ENCODE measurements around the gene PRB2. TPM values are rescaled to one million over a fixed set of nuclear protein-coding genes. Genes with fewer than 3 reads are reported as not detected.
"Not testable (repeated sequence)": the region's sequence is repeated elsewhere in the genome, so short reads cannot be mapped to it uniquely, and the experiment has no call there.

Gene PRB2
- polyA plus RNA-seq, 2 of the 4 experiments (the other 2 are of a cell fraction) = not detected

DNA sequence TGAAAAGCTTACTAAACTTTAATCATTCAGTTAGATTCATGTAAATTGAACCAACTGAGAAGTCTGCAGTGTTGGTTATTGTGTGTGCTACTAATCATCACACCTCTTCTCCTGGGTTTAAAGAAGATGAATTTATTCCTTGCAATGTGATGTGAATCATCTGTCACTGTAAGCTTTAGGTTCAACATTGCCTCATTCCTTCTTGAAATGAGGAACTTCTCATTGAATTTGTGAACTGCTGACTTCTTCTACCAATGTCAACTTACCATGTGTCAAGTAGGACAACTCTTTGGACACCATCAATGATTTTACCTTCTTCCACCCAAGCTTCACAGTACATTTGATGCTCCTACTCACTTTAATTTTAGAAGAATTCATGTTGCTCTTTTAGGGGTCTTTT is 17.4 kb upstream of the PRB2 start:
- DNase-seq (ENCODE audit: low read depth in 1 of 2, low spot score in 1 of 2) (no peak), FAIRE-seq (no peak), ATAC-seq (no peak)
- H3K27ac ChIP-seq = no peak overlapping the region
- TF ChIP-seq FOXS1 (CRISPR knock-in tag; IDR thresholded peaks at IDR 0.05) = no peak
- no peak for TF ChIP-seq HOXB13 (CRISPR knock-in tag; IDR thresholded peaks at IDR 0.05; ENCODE audit: low read depth)
- no peak overlapping the region for H3K4me3 ChIP-seq
- CTCF ChIA-PET = no interaction called here
- POLR2A ChIA-PET = no interaction called here
- H3K9me3 ChIP-seq = no peaks in the 10 kb centered on the region; the same call in 2 of the 3 replicates
- H3K4me2 ChIP-seq = no peak overlapping the region
- H3K4me1 ChIP-seq = no peaks in the 10 kb centered on the region

DNA sequence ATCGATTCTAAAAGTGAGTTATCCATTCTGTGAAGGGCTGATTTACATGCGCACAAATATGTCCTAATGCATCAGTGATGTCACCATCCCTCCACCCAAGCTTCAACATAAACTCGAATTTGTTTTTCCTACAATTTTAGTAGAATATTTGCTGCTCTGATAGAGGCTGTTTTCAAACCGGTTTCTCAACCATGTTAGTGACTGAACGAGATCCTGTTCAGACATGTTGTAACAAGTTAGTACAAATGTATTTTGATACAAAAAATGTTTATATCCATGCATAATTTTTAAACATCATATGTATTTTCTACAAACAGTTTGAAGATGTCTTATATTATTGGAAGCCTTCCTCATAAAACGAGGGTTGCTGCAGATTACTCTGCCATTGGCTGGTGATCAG is 12.7 kb upstream of the PRB2 start:
- CTCF ChIA-PET = no interaction called here
- no peak for ATAC-seq

DNA sequence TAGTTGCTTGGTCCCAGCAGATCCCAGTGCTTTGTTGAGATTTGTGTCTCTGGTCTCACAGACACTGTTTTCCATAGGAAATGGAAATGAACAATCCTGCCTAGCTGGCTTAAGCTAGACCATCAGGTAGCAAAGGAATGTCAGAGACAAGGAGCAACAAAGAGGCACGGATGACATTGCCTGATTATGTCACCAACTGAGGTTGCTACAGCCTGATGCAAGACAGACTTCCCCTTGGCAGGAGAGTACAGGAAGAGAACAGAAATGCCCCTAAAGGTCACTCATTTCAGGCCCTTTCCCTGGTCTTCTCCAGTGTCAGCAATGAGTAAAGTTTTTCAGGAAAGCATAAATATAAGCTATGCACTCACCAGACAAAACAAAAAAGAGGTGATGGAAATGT is 2.0 kb upstream of the PRB2 start:
- FAIRE-seq = no peak
- no peak for DNase-seq (ENCODE audit: low read depth in 1 of 2, low spot score in 1 of 2)
- H3K9me3 ChIP-seq = no peaks in the 10 kb centered on the region
- ATAC-seq = no peak
- 0% methylated on average over 1 of the region's 1 CpG for WGBS (ENCODE audit: missing lambda C conversion rate)
- POLR2A ChIA-PET = no interaction called here
- no peak overlapping the region for H3K27ac ChIP-seq
- CTCF ChIA-PET = no interaction called here
- H3K4me2 ChIP-seq = no peak overlapping the region
- no peak overlapping the region for H3K4me3 ChIP-seq
- no peaks in the 10 kb centered on the region for H3K4me1 ChIP-seq
- TF ChIP-seq SMC3 (IDR thresholded peaks at IDR 0.05) = no peak
- TF ChIP-seq, protein P1, sequence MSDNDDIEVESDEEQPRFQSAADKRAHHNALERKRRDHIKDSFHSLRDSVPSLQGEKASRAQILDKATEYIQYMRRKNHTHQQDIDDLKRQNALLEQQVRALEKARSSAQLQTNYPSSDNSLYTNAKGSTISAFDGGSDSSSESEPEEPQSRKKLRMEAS (IDR thresholded peaks at IDR 0.05) = no peak
- TF ChIP-seq, protein P2, sequence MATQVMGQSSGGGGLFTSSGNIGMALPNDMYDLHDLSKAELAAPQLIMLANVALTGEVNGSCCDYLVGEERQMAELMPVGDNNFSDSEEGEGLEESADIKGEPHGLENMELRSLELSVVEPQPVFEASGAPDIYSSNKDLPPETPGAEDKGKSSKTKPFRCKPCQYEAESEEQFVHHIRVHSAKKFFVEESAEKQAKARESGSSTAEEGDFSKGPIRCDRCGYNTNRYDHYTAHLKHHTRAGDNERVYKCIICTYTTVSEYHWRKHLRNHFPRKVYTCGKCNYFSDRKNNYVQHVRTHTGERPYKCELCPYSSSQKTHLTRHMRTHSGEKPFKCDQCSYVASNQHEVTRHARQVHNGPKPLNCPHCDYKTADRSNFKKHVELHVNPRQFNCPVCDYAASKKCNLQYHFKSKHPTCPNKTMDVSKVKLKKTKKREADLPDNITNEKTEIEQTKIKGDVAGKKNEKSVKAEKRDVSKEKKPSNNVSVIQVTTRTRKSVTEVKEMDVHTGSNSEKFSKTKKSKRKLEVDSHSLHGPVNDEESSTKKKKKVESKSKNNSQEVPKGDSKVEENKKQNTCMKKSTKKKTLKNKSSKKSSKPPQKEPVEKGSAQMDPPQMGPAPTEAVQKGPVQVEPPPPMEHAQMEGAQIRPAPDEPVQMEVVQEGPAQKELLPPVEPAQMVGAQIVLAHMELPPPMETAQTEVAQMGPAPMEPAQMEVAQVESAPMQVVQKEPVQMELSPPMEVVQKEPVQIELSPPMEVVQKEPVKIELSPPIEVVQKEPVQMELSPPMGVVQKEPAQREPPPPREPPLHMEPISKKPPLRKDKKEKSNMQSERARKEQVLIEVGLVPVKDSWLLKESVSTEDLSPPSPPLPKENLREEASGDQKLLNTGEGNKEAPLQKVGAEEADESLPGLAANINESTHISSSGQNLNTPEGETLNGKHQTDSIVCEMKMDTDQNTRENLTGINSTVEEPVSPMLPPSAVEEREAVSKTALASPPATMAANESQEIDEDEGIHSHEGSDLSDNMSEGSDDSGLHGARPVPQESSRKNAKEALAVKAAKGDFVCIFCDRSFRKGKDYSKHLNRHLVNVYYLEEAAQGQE (IDR thresholded peaks at IDR 0.05) = no peak
- no peak for TF ChIP-seq FOSL2 (IDR thresholded peaks at IDR 0.05)
- TF ChIP-seq FOSL2 (CRISPR knock-in tag; IDR thresholded peaks at IDR 0.05) = no peak
- no peak for TF ChIP-seq CBX8 (IDR thresholded peaks at IDR 0.05)
- TF ChIP-seq, protein P3, sequence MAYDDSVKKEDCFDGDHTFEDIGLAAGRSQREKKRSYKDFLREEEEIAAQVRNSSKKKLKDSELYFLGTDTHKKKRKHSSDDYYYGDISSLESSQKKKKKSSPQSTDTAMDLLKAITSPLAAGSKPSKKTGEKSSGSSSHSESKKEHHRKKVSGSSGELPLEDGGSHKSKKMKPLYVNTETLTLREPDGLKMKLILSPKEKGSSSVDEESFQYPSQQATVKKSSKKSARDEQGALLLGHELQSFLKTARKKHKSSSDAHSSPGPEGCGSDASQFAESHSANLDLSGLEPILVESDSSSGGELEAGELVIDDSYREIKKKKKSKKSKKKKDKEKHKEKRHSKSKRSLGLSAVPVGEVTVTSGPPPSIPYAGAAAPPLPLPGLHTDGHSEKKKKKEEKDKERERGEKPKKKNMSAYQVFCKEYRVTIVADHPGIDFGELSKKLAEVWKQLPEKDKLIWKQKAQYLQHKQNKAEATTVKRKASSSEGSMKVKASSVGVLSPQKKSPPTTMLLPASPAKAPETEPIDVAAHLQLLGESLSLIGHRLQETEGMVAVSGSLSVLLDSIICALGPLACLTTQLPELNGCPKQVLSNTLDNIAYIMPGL (CRISPR knock-in tag; IDR thresholded peaks at IDR 0.05; ENCODE audit: borderline replicate concordance) = no peak
- TF ChIP-seq, protein P4, sequence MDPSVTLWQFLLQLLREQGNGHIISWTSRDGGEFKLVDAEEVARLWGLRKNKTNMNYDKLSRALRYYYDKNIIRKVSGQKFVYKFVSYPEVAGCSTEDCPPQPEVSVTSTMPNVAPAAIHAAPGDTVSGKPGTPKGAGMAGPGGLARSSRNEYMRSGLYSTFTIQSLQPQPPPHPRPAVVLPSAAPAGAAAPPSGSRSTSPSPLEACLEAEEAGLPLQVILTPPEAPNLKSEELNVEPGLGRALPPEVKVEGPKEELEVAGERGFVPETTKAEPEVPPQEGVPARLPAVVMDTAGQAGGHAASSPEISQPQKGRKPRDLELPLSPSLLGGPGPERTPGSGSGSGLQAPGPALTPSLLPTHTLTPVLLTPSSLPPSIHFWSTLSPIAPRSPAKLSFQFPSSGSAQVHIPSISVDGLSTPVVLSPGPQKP (IDR thresholded peaks at IDR 0.05; ENCODE audit: low read depth, low read length) = no peak
- TF ChIP-seq RNF2 (IDR thresholded peaks at IDR 0.05; ENCODE audit: borderline replicate concordance, low read depth) = no peak
- TF ChIP-seq, protein P5, sequence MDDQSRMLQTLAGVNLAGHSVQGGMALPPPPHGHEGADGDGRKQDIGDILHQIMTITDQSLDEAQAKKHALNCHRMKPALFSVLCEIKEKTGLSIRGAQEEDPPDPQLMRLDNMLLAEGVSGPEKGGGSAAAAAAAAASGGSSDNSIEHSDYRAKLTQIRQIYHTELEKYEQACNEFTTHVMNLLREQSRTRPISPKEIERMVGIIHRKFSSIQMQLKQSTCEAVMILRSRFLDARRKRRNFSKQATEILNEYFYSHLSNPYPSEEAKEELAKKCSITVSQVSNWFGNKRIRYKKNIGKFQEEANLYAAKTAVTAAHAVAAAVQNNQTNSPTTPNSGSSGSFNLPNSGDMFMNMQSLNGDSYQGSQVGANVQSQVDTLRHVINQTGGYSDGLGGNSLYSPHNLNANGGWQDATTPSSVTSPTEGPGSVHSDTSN (IDR thresholded peaks at IDR 0.05) = no peak
- TF ChIP-seq BHLHE40 (IDR thresholded peaks at IDR 0.05; ENCODE audit: low read depth, low read length) = no peak
- TF ChIP-seq POLR2AphosphoS2 (conservative IDR thresholded peaks at IDR 0.05; ENCODE audit: low read length) = no peak
- TF ChIP-seq MYC (IDR thresholded peaks at IDR 0.05; ENCODE audit: borderline replicate concordance, low read length) = no peak
- TF ChIP-seq FOSB (CRISPR knock-in tag; IDR thresholded peaks at IDR 0.05) = no peak
- TF ChIP-seq KDM1A (IDR thresholded peaks at IDR 0.05; ENCODE audit: low read depth) = no peak
- no peak for TF ChIP-seq HOXB5 (CRISPR knock-in tag; IDR thresholded peaks at IDR 0.05)
- TF ChIP-seq HOXB13 (CRISPR knock-in tag; IDR thresholded peaks at IDR 0.05; ENCODE audit: low read depth) = no peak
- no peak for TF ChIP-seq MAZ (IDR thresholded peaks at IDR 0.05; ENCODE audit: borderline replicate concordance, low read depth, low read length)

More for the DNA sequence above, 12.7 kb upstream of the PRB2 start:
- Histone ChIP-seq H3K4me2 (no peak overlapping the region), H3K4me1 (no peaks in the 10 kb centered on the region), H3K9me3 (no peaks in the 10 kb centered on the region), H3K4me3 (no peak overlapping the region), H3K27ac (no peak overlapping the region)
- 23% methylated on average over 6 of the region's 6 CpGs for WGBS (ENCODE audit: missing lambda C conversion rate)
- no peak for FAIRE-seq
- POLR2A ChIA-PET = no interaction called here
- DNase-seq (ENCODE audit: low read depth in 1 of 2, low spot score in 1 of 2) = no peak
- no peak for TF ChIP-seq GATA3 (IDR thresholded peaks at IDR 0.05; ENCODE audit: borderline replicate concordance)
- no peak for TF ChIP-seq CHD2 (IDR thresholded peaks at IDR 0.05; ENCODE audit: low read length, partially characterized antibody)
- no peak for TF ChIP-seq TP53 (CRISPR knock-in tag; IDR thresholded peaks at IDR 0.05)

DNA sequence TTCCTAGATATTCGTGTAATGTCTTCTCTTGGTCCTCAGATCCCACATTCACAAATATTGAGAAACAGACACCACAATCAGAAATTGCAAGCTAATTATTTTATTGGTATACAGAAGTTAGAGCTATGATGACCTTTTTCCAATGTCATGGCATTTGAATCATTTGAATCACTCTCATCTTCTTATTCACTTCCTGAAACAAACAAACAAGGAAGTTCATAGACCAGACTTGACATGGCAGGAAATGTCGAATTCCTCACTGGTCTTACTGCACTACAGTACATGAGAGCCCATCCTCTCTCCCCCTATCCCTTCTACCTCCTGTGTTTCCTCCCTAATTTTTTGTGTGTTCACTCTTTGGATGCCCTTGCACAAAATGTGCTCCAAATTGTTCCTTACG is 3.9 kb downstream of the PRB2 start:
- H3K9me3 ChIP-seq; H3K4me1 ChIP-seq; ATAC-seq; H3K27ac ChIP-seq; FAIRE-seq; POLR2A ChIA-PET; H3K4me2 ChIP-seq; CTCF ChIA-PET; H3K4me3 ChIP-seq; DNase-seq (ENCODE audit: low read depth in 1 of 2, low spot score in 1 of 2): not testable (repeated sequence)
- WGBS (ENCODE audit: missing lambda C conversion rate) = 25% methylated on average over 3 of the region's 3 CpGs

DNA sequence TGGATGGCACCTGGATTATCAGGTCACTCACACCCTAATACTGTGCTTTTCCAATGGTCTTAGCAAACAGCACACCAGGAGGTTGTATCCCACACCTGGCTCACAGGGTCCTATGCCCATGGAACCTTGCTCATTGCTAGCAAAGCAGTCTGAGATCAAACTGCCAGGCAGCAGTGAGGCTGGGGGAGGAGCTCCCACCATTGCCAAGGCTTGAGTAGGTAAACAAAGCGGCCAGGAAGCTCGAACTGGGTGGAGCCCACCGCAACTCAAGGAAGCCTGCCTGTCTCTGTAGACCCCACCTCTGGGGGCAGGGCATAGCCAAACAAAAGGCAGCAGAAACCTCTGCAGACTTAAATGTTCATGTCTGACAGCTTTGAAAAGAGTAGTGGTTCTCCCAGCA is 17.9 kb downstream of the PRB2 start:
- H3K4me2 ChIP-seq; H3K4me1 ChIP-seq; H3K4me3 ChIP-seq; H3K27ac ChIP-seq; FAIRE-seq; POLR2A ChIA-PET; H3K9me3 ChIP-seq; CTCF ChIA-PET; DNase-seq (ENCODE audit: low read depth in 1 of 2, low spot score in 1 of 2); ATAC-seq: not testable (repeated sequence)
- WGBS (ENCODE audit: missing lambda C conversion rate) = 0% methylated on average over 2 of the region's 3 CpGs
